Left hindlimb (tissue), 1 donor: Measurements from ENCODE around the gene XPO6.

ENCODE experiments used
- DNase-seq: peaks from one replicate; pipeline ENCODE4 v3.0.0-alpha.2; 2018

XPO6 gene

GRCh38 chr16:28089205-28089991 is 122.4 kb downstream of the XPO6 start:
- DNase-seq: no peak

- no peak for DNase-seq
These were observed 124.0 kb downstream of the XPO6 start for GRCh38 chr16:28087675-28088300.

- DNase-seq: no peak
These were observed 124.6 kb downstream of the XPO6 start for GRCh38 chr16:28087140-28087660.

GRCh38 chr16:28086186-28087139 is 125.3 kb downstream of the XPO6 start:
- no peak for DNase-seq

GRCh38 chr16:28085389-28086171 is 126.2 kb downstream of the XPO6 start:
- DNase-seq: no peak

GRCh38 chr16:28084209-28084608 is 127.6 kb downstream of the XPO6 start:
- DNase-seq: no peak

- no peak for DNase-seq
These were observed 129.1 kb downstream of the XPO6 start for GRCh38 chr16:28082624-28083023.

- DNase-seq: no peak
These were observed 130.3 kb downstream of the XPO6 start for GRCh38 chr16:28081391-28081968.

GRCh38 chr16:28078261-28078660 is 133.5 kb downstream of the XPO6 start:
- no peak for DNase-seq

GRCh38 chr16:28073836-28074235 is 137.9 kb downstream of the XPO6 start:
- no peak for DNase-seq

- no peak for DNase-seq
These were observed 139.7 kb downstream of the XPO6 start for GRCh38 chr16:28072087-28072486.

- no peak for DNase-seq
These were observed 141.6 kb downstream of the XPO6 start for GRCh38 chr16:28069971-28070794.

GRCh38 chr16:28068976-28069375 is 142.8 kb downstream of the XPO6 start:
- no peak for DNase-seq

GRCh38 chr16:28067604-28068379 is 144.0 kb downstream of the XPO6 start:
- DNase-seq: no peak

GRCh38 chr16:28064706-28065249 is 147.0 kb downstream of the XPO6 start:
- no peak for DNase-seq

GRCh38 chr16:28064150-28064549 is 147.6 kb downstream of the XPO6 start:
- DNase-seq: no peak

- no peak for DNase-seq
These were observed 148.1 kb downstream of the XPO6 start, which contains the start of gene GSG1L for GRCh38 chr16:28063591-28064061. GSG1L (minus strand) TSS chr16:28063714; CDS start chr16:28063424, 290 bp downstream.

- no peak for DNase-seq
These were observed 148.8 kb downstream of the XPO6 start for GRCh38 chr16:28062847-28063521.
